Lower lobe of right lung (tissue), 2 donors: ENCODE data around the gene NRP1. TPM values are rescaled to one million over a fixed set of nuclear protein-coding genes. Genes with fewer than 3 reads are reported as not detected.
"Not testable (repeated sequence)": the region's sequence is repeated elsewhere in the genome, so short reads cannot be mapped to it uniquely, and the experiment has no call there.

Experiments used
- ATAC-seq, 2 donors: fragments of 200-7000 bp; cut with Tn5 transposase; one replicate each; pipeline ENCODE4 v1.9.1; 2020 to 2022; ENCODE audit warnings: mild to moderate bottlenecking in 2 of 2, moderate library complexity in 2 of 2
- DNase-seq: peaks from one replicate; pipeline ENCODE4 v3.0.0-alpha.2; 2020
- H3K27ac ChIP-seq: fragments of 200-600 bp; one replicate; pipeline ENCODE4 v1.8.0; 2022
- H3K27me3 ChIP-seq: fragments of 200-600 bp; one replicate; pipeline ENCODE4 v1.8.0; 2022; ENCODE audit warnings: low read depth
- H3K36me3 ChIP-seq: fragments of 200-600 bp; one replicate; pipeline ENCODE4 v1.8.0; 2022; ENCODE audit warnings: mild to moderate bottlenecking
- H3K4me1 ChIP-seq: fragments of 200-600 bp; one replicate; pipeline ENCODE4 v1.8.0; 2022
- H3K4me3 ChIP-seq: fragments of 200-600 bp; one replicate; pipeline ENCODE4 v1.8.0; 2022; ENCODE audit warnings: mild to moderate bottlenecking
- H3K9me3 ChIP-seq: fragments of 200-600 bp; one replicate; pipeline ENCODE4 v1.8.0; 2022
- CTCF ChIP-seq: fragments of 200-600 bp; IDR thresholded peaks from one replicate; pipeline ENCODE4 v1.8.0; 2022; ENCODE audit warnings: antibody characterized with exemption, mild to moderate bottlenecking
- intact Hi-C: fragments of 100-400 bp; cut with DNase I; formaldehyde crosslinking; loops from one replicate; pipeline ENCODE4 v1.11.0; 2022
- total RNA-seq: library from RNA; stranded (reverse); fragmentation: NEBNext Ultra II Directional; extraction: Animal tissue kit (Norgen Biotek cat#: 25700); gene quantifications from one replicate; pipeline ENCODE4 v1.2.1, GENCODE V29; 2021
- donor health status: DM: no; HTN: yes; CAD: no; lungs with severe emphysema.

The NRP1 gene
- total RNA-seq, 1 donor from 2014 or later, result 127 TPM

DNA sequence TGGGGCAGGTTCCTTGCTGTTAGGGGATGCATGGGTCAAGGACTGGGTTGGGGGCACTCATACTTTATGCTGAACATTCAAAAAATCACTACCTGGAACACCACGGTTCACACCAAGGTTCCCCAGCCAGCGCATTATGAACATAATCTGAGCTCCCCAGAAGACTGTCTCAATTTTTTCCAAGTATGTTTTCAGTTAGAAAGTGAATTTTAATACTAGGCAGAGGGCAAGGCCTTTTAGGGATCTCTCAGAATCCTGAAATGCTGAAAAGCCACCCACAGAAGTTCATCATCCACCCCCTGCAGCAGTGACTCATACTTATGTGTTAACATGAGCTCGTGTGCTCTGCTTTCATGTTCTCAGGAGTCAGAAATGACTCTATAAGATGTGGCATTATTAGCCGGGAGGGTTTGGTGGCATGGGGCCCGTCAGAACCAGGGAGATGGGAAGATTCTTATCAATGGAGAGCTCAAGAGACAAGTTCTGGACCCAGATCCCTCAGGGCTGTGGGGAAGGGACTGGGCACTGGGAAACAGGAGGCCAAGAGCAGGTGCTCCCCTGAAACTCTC is 191.2 kb downstream of the NRP1 start:
- H3K4me1 ChIP-seq, result no peaks in the 10 kb centered on the region
- no peak for TF ChIP-seq CTCF
- intact Hi-C loops, result no loop called here
- H3K4me3 ChIP-seq, result no peak overlapping the region
- no peaks in the 10 kb centered on the region for H3K36me3 ChIP-seq
- no peak overlapping the region for H3K27ac ChIP-seq
- H3K27me3 ChIP-seq, result no peaks in the 10 kb centered on the region
- DNase-seq, result no peak
- ATAC-seq, result no peak
- H3K9me3 ChIP-seq, result no peaks in the 10 kb centered on the region

DNA sequence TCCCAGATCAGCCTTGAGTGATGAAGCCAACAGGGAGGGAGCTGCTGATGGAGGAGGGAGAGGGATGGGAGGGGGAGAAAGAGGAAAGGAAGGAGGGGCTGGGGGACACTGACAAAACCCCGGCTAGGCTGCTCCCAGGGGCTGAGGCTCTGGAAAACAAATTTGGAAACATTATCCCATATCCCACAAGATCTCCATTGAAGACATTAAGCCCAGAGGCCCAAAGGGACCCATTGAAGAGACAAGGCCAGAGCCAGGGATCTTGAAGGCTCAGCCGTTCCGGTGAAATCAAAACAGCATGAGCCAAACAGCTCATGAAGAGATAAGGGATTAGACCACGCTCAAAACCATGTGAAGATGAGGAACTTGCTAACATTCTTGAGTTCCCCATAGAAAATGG is 192.2 kb downstream of the NRP1 start:
- no peak for TF ChIP-seq CTCF
- Histone ChIP-seq H3K27me3 (no peaks in the 10 kb centered on the region), H3K27ac (no peak overlapping the region), H3K9me3 (no peaks in the 10 kb centered on the region), H3K4me3 (no peak overlapping the region), H3K36me3 (no peaks in the 10 kb centered on the region), H3K4me1 (no peaks in the 10 kb centered on the region)
- no peak for DNase-seq
- intact Hi-C loops, result no loop called here
- ATAC-seq, result no peak

DNA sequence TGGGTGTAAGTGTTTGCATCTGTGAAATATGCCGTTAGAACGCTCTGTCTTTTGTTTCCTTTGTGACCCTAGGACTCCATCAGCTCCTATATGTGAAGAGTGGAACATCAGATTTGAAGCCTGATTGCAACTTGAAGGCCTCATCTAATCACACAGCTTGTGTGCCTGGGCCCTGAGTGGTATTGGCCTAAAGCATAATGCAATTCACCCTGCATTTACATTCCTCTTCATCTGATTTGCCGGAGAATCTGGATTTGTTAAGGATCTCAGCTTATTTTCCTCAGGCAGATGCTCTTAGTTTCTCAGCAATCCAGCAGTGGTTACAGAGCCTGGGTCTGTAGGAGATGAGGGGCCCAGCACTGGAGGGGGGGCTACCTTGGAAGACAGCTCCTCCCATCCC is 193.2 kb downstream of the NRP1 start:
- H3K27ac ChIP-seq, result no peak overlapping the region
- no peaks in the 10 kb centered on the region for H3K9me3 ChIP-seq
- intact Hi-C loops, result no loop called here
- no peak overlapping the region for H3K4me3 ChIP-seq
- no peak for DNase-seq
- TF ChIP-seq CTCF, result no peak
- ATAC-seq, result no peak
- H3K36me3 ChIP-seq, result no peaks in the 10 kb centered on the region
- no peaks in the 10 kb centered on the region for H3K4me1 ChIP-seq
- no peaks in the 10 kb centered on the region for H3K27me3 ChIP-seq

DNA sequence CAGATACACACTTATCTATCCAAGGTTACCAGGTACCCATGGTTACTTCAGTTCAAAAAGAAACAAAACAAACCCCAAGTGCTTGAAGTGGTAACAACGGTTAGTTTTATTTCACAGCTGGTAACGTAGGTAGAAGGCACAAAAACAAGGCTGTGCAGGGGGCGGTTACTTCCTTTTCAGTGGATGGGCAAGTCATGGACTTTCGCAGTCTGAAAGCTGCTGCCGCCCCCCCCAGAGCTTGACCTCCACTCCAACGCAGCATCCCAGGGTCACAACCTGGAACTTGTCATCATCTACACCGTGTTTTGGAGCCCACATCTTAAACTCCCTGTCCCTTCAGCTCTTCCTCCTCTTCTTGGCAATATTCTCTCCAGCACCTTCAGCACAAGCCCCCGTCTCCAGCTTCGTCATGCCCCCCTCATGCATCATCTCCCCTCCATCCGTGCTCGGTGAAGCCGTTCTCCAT is 195.3 kb downstream of the NRP1 start:
- no peak overlapping the region for H3K27ac ChIP-seq
- H3K27me3 ChIP-seq, result no peaks in the 10 kb centered on the region
- intact Hi-C loops, result no loop called here
- no peak for TF ChIP-seq CTCF
- DNase-seq, result no peak
- H3K9me3 ChIP-seq, result no peaks in the 10 kb centered on the region
- peak; percentile 64 to 74 for ATAC-seq
- no peaks in the 10 kb centered on the region for H3K4me1 ChIP-seq
- no peak overlapping the region for H3K4me3 ChIP-seq
- H3K36me3 ChIP-seq, result no peaks in the 10 kb centered on the region

DNA sequence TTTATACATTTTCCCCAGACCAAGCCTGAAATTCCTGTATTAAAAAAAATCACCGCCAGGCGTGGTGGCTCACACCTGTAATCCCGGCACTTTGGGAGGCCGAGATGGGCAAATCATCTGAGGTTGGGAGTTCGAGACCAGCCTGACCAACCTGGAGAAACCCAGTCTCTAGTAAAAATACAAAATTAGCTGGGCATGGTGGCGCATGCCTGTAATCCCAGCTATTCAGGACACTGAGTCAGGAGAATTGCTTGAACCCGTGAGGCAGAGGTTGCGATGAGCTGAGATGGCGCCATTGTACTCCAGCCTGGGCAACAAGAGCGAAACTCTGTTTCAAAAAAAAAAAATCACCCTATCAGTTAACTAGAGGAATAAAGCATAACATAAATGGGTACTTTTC is 195.8 kb downstream of the NRP1 start:
- H3K4me1 ChIP-seq, H3K36me3 ChIP-seq, intact Hi-C loops, DNase-seq, H3K27ac ChIP-seq, H3K9me3 ChIP-seq, ATAC-seq, H3K4me3 ChIP-seq, H3K27me3 ChIP-seq: not testable (repeated sequence)

GRCh38 chr10:33137356-33138005 is 197.0 kb downstream of the NRP1 start:
- H3K27me3 ChIP-seq, result no peaks in the 10 kb centered on the region
- ATAC-seq, result no peak
- intact Hi-C loops, result no loop called here
- no peak for DNase-seq
- H3K9me3 ChIP-seq, result no peaks in the 10 kb centered on the region
- no peak for TF ChIP-seq CTCF
- peaks cover 7% of the 10 kb centered on the region for H3K4me1 ChIP-seq
- no peak overlapping the region for H3K27ac ChIP-seq
- no peaks in the 10 kb centered on the region for H3K36me3 ChIP-seq
- H3K4me3 ChIP-seq, result no peak overlapping the region
